ENCODE measurements around the gene RNF103. TPM values are rescaled to one million over a fixed set of nuclear protein-coding genes. Genes with fewer than 3 reads are reported as not detected.

Gene RNF103
- total and polyA plus RNA-seq, 2 of the 13 experiments (the other 11 are each of a cell fraction or from before 2014, with no cell fraction given): 19.8 to 21.1 TPM

DNA sequence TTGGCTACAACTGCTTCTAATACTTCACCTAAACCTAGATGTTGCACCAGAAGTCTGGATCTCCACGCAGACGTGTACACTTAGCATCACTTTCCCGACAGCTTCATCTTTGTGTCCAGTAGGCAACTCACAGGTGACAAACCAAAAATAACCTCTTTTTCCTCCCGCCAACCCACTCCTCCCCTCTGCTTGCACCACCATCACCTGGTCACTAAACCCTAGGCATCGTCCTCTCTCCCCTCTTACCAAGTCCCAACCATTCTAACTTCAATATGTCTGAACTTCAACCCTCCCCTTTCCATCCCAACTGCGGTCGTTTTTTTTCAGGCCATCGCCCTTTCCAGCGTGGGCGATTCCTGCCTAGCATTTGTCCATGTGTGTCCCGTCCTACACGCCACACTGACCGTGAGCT, 60.0 kb downstream of the RNF103 start (continued):
- TF ChIP-seq CAMTA2 (CRISPR knock-in tag; IDR thresholded peaks at IDR 0.05; ENCODE audit: borderline replicate concordance) (no peak), RBFOX2 (IDR thresholded peaks at IDR 0.05; ENCODE audit: low read depth, low read length) (no peak), POLR2AphosphoS5 (IDR thresholded peaks at IDR 0.05; ENCODE audit: low read depth, low read length) (no peak), NR2F6 (IDR thresholded peaks at IDR 0.05) (no peak), NR2F6 (CRISPR knock-in tag; IDR thresholded peaks at IDR 0.05) (no peak), SP4 (CRISPR knock-in tag; IDR thresholded peaks at IDR 0.05) (no peak), NR0B2 (CRISPR knock-in tag; IDR thresholded peaks at IDR 0.05) (0 out of 2 replicates have a peak, but pooled peaks have one; percentile 54), NFYB (CRISPR knock-in tag; IDR thresholded peaks at IDR 0.05) (no peak), CENPX (CRISPR knock-in tag; IDR thresholded peaks at IDR 0.05) (no peak), CCDC6 (CRISPR knock-in tag; IDR thresholded peaks at IDR 0.05) (no peak; the same call in 1 of the 2 replicates), ZNF530 (CRISPR knock-in tag; IDR thresholded peaks at IDR 0.05; ENCODE audit: low read depth) (no peak), KAT7 (CRISPR knock-in tag; IDR thresholded peaks at IDR 0.05; ENCODE audit: borderline replicate concordance) (no peak), KMT2A (CRISPR knock-in tag; IDR thresholded peaks at IDR 0.05) (no peak), ZFP36 (IDR thresholded peaks at IDR 0.05; ENCODE audit: borderline replicate concordance, low read depth, low read length, partially characterized antibody) (no peak), ZNF878 (CRISPR knock-in tag; IDR thresholded peaks at IDR 0.05) (no peak), HOXA7 (CRISPR knock-in tag; IDR thresholded peaks at IDR 0.05) (no peak; the same call in 1 of the 2 replicates), ZSCAN21 (CRISPR knock-in tag; IDR thresholded peaks at IDR 0.05; ENCODE audit: borderline replicate concordance) (0 out of 2 replicates have a peak, but pooled peaks have one; percentile 2), NFYC (CRISPR knock-in tag; IDR thresholded peaks at IDR 0.05) (no peak), ZNF687 (CRISPR knock-in tag; IDR thresholded peaks at IDR 0.05) (peak; percentile 65), ZNF350 (CRISPR knock-in tag; IDR thresholded peaks at IDR 0.05; ENCODE audit: borderline replicate concordance, low read depth) (no peak; the same call in 1 of the 2 replicates), ATF7-NPFF (CRISPR knock-in tag; IDR thresholded peaks at IDR 0.05; ENCODE audit: low read depth) (no peak)
- TF ChIP-seq, protein P1, sequence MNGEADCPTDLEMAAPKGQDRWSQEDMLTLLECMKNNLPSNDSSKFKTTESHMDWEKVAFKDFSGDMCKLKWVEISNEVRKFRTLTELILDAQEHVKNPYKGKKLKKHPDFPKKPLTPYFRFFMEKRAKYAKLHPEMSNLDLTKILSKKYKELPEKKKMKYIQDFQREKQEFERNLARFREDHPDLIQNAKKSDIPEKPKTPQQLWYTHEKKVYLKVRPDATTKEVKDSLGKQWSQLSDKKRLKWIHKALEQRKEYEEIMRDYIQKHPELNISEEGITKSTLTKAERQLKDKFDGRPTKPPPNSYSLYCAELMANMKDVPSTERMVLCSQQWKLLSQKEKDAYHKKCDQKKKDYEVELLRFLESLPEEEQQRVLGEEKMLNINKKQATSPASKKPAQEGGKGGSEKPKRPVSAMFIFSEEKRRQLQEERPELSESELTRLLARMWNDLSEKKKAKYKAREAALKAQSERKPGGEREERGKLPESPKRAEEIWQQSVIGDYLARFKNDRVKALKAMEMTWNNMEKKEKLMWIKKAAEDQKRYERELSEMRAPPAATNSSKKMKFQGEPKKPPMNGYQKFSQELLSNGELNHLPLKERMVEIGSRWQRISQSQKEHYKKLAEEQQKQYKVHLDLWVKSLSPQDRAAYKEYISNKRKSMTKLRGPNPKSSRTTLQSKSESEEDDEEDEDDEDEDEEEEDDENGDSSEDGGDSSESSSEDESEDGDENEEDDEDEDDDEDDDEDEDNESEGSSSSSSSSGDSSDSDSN (CRISPR knock-in tag; IDR thresholded peaks at IDR 0.05): no peak
- TF ChIP-seq, protein P2, sequence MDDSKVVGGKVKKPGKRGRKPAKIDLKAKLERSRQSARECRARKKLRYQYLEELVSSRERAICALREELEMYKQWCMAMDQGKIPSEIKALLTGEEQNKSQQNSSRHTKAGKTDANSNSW (CRISPR knock-in tag; IDR thresholded peaks at IDR 0.05; ENCODE audit: borderline replicate concordance): no peak; the same call in 1 of the 2 replicates
- TF ChIP-seq, protein P3, sequence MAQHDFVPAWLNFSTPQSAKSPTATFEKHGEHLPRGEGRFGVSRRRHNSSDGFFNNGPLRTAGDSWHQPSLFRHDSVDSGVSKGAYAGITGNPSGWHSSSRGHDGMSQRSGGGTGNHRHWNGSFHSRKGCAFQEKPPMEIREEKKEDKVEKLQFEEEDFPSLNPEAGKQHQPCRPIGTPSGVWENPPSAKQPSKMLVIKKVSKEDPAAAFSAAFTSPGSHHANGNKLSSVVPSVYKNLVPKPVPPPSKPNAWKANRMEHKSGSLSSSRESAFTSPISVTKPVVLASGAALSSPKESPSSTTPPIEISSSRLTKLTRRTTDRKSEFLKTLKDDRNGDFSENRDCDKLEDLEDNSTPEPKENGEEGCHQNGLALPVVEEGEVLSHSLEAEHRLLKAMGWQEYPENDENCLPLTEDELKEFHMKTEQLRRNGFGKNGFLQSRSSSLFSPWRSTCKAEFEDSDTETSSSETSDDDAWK (CRISPR knock-in tag; IDR thresholded peaks at IDR 0.05): no peak

Data from HepG2 (cell line).